Right ventricle myocardium superior (tissue), 1 donor: ENCODE results near the gene TOX2. TPM values are rescaled to one million over a fixed set of nuclear protein-coding genes. Genes with fewer than 3 reads are reported as not detected.

Experiments used
- ATAC-seq: fragments of 200-7000 bp; cut with Tn5 transposase; one replicate; pipeline ENCODE4 v1.9.1; 2020; ENCODE audit warnings: mild to moderate bottlenecking; ENCODE audit not compliant: poor library complexity
- DNase-seq: peaks from one replicate; pipeline ENCODE4 v3.0.0-alpha.2; 2020
- intact Hi-C: fragments of 100-400 bp; cut with DNase I; formaldehyde crosslinking; loops from one replicate; pipeline ENCODE4 v1.11.2; 2022
- total RNA-seq: library from RNA; stranded (reverse); fragmentation: NEBNext Ultra II Directional; extraction: Animal tissue kit (Norgen Biotek cat#: 25700); gene quantifications from one replicate; pipeline ENCODE4 v1.2.1, GENCODE V29; 2021
- donor health status: DM: no; HTN: yes; CAD: no; lungs with severe emphysema.

The TOX2 gene
- total RNA-seq, 1 donor from 2014 or later = 0.46 TPM

DNA sequence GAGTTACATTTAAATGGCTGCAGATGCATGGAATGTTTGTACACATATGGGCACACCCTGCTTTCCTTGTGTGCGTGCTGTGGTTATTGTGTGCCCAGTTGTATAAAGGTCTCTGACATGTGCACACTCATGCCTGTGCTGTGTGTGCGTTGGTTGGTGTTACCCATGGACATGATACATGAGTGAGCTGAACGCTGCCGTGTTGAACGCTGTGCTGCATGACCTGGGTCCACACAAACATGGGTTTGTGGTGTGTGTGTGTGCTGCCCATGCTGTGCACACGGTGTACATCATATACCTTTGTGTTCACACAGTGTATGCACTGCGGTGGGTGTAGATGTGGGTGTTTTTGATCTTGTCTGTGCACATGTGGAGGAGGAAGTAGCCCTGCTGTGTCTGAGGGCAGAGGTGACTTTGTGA lies 54.4 kb downstream of the TOX2 start:
- no peak for ATAC-seq
- DNase-seq = no peak
- intact Hi-C loops = no loop called here

DNA sequence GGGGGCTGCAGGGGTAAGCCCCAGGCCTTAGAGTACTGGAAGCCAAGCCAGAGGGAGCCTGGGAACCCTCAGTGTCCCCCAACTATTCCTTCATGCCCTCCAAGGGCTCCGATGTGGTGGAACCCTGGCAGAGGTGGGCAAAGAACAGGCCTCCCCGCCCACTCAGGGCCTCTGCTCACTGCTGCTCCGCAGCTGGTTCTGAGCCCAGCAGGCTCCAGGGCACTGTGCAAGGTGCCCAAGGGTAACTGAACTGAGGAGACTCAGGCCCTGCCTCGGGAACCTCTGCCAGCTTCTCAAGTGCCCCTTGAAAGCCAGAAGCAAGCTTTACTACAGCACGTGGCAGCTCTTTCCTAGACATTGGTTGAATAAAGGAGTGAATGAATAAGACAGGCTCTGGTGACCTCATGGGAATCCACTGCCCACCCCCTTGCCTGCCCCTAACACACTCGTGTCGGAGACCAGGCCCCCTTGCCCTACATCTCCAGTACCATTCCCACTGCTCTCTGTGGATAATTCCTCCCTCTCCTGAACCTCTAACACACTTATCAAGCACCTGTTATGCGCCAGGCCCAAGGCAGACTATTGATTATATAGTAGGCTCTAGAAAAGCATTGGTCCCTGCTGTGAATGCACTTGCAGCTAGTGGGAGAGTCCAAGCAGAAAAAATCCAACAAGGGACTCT lies 55.0 kb downstream of the TOX2 start:
- ATAC-seq = no peak
- intact Hi-C loops = no loop called here
- no peak for DNase-seq

DNA sequence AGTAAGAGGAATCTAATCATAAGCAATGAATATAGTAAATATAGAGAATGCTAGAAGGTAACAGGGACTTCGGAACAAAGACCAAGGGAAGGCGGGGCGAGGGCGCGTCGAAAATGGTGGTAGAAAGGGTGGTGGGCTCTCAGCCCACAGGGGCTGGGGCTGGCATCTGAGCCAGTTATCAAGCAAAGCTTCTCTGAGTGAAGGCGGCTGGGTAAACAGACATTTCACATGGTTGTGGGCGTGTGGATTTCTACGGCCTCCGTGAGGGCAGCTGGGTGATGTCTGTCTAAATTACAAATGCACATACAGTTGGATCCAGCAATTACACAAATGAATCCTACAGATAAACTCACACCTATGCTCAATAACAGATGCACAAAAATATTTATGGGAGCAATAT lies 56.6 kb downstream of the TOX2 start:
- intact Hi-C loops = no loop called here
- ATAC-seq (no peak), DNase-seq (no peak)

- ATAC-seq = no peak
- intact Hi-C loops = no loop called here
- no peak for DNase-seq
These were observed 57.4 kb downstream of the TOX2 start for GRCh38 chr20:43972051-43972450.

DNA sequence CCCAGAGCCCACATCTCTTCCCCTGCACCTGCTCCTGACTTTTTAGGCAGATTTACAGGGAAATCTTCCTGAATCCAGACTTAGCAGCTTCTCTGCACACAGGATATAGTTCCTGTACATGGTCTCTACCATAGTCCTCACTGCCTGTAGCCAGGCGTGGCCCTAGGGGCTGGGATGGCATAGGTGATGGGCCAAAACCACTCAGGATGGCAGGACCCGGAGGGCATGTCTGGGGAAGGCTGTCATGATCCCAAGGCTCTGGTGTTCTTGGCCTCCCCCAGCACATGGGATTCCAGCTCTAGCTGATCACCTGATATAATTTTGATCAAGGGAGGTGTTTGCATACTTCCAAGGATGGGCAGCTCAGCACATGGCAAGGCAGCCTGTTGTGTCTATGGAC lies 58.0 kb downstream of the TOX2 start:
- DNase-seq = no peak
- intact Hi-C loops = no loop called here
- no peak for ATAC-seq

GRCh38 chr20:43973231-43973630 lies 58.6 kb downstream of the TOX2 start:
- intact Hi-C loops = no loop called here
- ATAC-seq = no peak
- DNase-seq = no peak

DNA sequence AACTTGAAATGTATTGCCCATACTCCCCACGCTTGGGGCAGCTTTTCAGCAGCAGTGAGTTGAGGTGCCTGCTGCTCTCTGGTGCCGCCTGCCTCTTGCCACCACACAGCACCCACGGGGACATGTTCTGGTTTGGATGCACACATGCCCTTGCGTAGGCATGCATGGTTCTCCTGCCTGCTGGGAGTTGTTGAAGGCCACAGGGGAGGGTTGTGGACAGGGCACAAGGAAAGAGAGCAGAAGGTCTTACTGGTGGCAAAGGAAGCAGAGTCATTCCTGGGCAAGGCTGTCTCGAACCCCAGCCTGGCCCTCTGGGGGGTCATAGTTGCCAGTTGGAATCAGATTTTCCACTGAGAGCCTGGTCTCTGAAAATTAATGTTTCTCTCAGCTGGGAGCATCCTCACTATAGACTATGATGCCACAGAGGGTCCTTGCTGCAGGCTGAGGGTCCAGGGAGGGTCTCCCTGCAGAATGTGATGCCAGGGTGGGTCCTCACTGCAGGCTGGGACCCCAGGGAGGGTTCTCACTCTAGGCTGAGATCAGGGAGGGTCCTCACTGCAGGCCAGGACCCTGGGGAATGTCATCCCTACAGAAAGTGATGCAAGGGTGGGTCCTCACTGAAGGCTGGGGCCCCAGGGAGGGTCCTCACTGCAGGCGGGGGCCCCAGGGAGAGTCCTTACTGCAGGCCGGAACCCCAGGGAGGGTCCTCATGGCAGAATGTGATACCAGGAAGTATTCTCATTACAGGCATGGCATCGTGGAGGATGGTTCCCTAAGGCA lies 59.2 kb downstream of the TOX2 start:
- DNase-seq (no peak), ATAC-seq (no peak)
- intact Hi-C loops = no loop called here

DNA sequence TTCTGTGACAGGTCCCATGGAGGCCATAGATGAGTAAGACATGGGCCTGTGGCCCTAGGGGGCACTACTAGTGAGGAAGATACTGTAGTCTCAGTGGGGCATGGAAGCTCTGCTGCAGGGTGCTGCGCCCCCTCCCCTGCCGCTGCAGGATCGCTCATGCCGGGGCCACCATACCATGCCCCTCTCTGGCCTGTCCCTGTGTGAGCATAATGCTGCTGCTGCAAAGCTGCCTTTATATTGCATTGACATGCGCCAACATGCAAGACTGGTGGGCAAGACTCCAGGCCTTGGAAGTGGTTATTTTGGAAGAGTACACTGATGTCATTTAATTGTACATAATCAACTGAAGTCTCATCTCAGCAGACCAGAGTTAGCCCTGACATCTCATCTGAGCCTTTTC lies 60.0 kb downstream of the TOX2 start:
- DNase-seq = no peak
- intact Hi-C loops = no loop called here
- no peak for ATAC-seq

DNA sequence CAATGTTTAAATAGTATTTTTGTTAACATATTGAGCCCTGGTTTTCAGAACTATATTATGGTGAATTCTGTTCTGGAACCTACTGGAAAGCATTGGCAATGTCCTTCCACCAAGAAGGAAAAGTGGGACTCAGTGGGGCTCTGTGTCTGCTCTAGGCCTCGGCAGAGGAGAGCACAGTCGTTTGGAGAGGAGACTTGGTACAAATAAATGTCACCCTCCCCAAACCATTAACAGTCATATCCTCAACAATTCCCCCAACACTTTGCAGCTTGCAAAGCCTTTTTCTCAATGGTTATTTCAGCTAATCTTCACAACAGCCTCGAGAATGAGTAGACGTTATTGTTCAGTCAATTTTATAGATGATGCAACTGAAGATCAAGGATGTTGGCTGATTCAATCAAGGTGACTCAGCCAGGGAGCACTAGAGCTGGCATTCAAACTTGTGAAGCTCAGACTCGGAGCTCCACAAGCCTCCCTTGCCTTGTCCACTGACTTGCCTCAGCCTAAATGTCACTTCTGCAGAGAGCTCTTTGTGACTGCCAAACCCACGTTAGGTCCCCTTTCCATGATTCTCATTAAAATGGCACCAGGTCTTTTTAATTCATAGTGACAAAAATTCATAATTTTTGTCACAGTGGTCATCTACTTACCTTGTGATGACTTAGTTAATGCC lies 60.6 kb downstream of the TOX2 start:
- DNase-seq (no peak), ATAC-seq (no peak)
- intact Hi-C loops = no loop called here

GRCh38 chr20:43976547-43976946 lies 61.9 kb downstream of the TOX2 start:
- DNase-seq = peak; percentile 55
- no peak for ATAC-seq
- intact Hi-C loops = no loop called here

DNA sequence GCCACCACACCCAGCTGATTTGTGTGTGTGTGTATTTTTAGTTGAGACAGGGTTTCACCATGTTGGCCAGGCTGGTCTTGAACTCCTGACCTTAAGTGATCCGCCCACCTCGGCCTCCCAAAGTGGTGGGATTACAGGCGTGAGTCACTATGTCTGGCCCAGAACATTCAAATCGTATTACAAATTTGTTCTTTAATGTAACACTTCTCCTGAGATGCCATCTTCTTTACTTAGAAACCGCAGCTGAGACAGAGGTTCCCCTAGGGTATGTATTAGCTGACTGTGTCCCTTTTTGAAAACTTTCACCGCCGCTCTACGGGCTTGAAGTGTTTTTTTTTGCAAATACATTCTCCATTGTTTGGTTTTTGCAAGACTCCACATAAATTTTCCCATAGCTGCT lies 62.6 kb downstream of the TOX2 start:
- intact Hi-C loops = no loop called here
- no peak for DNase-seq
- no peak for ATAC-seq

GRCh38 chr20:43977962-43978361 lies 63.3 kb downstream of the TOX2 start:
- ATAC-seq = no peak
- DNase-seq = no peak
- intact Hi-C loops = no loop called here

- DNase-seq (no peak), ATAC-seq (no peak)
- intact Hi-C loops = no loop called here
These were observed 65.0 kb downstream of the TOX2 start for GRCh38 chr20:43979576-43980105.

DNA sequence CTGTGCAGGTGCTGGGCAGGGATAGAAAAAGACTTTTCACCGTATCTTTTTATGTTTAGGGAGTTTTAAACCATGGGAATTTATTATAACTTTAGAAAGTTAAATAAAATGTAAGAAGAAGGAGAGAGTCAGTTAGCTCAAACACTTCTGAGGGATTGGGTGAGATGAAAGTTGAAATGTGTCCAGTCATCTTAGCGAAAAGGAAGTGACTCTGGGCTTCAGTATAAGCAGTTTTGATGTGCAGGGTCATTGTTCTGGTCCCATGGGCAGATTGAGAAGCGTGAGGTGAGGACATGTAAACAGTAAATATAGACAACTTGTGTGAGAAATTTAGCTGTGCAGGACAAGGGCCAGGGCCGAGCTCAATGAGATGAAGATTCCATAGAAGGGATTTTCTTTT lies 66.9 kb downstream of the TOX2 start:
- DNase-seq (no peak), ATAC-seq (no peak)
- intact Hi-C loops = no loop called here

DNA sequence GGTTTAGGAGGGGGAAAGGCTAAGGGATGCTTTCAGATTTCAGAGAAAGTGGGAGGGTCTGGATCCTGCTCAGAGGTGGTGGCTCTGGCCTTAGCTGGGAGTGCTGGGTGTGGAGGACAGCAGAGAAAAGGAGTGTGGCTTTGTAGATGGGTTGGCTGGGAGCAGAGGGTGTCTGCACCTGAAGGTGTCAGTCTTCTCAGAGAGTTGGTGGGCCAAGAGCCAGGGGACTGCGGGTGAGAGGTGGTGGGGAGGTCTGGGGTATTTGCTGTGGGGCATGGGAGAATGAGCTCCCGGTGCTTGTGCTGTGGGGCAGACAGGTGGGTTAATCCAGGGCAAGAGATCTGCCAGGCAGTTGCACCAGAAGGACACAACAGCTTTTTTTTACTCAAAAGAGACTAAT lies 67.4 kb downstream of the TOX2 start:
- ATAC-seq (no peak), DNase-seq (no peak)
- intact Hi-C loops = no loop called here

GRCh38 chr20:43982886-43983285 lies 68.2 kb downstream of the TOX2 start:
- DNase-seq (no peak), ATAC-seq (no peak)
- intact Hi-C loops = no loop called here

DNA sequence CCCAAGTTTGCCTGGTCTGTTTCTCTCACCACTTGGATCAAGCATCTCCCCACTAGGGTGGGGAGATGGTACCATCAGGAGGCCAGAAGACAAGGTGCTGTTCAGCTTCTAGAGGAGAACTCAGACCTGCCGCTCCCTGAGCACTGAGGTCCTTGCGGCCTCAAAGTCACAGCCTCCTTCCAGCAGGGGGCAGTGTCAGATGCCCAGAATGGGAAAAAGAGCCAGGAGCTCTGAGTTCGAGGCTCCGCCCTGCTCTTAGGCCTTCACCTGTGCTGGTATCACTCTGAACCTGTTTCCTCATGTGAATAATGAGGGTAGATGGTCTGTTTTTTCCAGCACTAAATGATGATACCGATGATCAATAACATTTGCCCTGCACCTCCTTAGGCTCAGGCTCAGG lies 68.7 kb downstream of the TOX2 start:
- ATAC-seq (no peak), DNase-seq (no peak)
- intact Hi-C loops = no loop called here

DNA sequence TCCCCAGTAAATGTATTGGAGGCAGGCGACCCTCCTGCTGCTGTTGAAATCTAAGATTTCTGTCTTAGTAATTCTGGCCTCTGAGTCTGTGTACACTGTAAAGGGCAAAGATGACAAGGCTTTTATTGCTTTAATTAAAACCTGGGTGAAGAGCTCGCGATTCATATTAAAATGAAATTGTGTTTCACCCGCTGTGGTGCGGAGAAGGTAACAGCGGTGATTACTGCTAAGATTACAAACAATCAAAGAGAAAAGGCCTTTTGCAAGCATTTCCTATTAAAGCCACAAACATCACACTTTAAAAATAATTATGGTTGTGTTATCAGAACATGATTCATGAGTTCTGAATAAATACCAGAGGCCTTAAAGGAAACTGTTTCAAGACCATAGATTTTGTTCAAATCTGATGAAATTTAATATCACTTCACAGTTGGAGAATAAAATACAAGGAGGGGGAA lies 69.3 kb downstream of the TOX2 start:
- DNase-seq (no peak), ATAC-seq (no peak)
- intact Hi-C loops = no loop called here

- DNase-seq (no peak), ATAC-seq (no peak)
- intact Hi-C loops = no loop called here
These were observed 69.9 kb downstream of the TOX2 start for GRCh38 chr20:43984587-43984986.

- DNase-seq (no peak), ATAC-seq (no peak)
- intact Hi-C loops = no loop called here
These were observed 70.5 kb downstream of the TOX2 start for GRCh38 chr20:43985121-43985520.
